HK-2 (cell line): ENCODE results near the gene P2RX2.

Experiments
- DNase-seq: peaks from one replicate; pipeline ENCODE4 v3.0.0-alpha.2; 2018; ENCODE audit not compliant: unreplicated experiment

Gene P2RX2

DNA sequence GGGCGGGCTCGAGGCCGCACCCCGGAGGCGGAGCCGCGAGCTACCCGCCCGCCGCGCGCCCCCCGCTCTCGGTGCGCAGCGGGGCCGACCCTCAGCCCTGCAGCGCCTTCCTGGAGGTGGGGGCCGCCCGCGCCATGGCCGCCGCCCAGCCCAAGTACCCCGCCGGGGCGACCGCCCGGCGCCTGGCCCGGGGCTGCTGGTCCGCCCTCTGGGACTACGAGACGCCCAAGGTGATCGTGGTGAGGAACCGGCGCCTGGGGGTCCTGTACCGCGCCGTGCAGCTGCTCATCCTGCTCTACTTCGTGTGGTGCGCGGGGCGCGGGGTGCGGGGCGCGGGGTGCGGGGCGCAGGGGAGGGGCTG is at the start of gene P2RX2:
TSS of gene P2RX2 (plus strand) at position 94 of the 361 bp plus-strand sequence. CDS start at position 135, 41 bp downstream.
- DNase-seq = no peak

DNA sequence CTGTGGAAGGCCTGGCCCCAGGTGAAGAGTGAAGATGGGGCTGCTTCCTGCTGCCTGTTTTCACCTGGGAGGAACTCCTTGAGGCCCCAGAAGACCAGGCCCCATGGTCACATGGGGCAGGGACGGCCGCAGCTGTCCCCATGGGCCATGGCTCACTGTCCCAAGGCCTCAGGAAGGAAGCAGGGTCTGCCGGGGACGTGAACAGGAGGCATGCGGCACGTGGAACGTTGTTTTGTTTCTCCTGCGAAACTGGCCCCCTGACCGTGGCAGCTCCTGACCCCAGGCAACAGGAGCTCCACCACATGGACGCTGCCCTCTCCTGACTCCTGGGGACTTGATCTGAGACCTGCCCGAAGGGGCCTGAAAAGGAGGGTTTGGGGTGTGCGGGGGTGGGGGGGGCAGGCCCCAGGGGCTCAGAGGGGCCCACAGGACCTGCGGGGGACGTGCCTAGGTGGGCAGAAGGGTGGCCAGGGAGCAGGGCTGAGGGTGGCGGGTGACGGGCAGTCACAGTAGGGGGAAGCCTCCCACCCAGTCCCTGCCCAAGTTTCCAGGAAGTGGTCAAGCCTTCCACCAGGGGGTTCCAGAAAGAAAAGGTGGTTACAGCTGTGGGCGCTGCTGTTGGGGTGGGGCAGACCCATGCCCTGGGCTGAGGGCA is 49.6 kb upstream of the P2RX2 start:
- no peak for DNase-seq

DNA sequence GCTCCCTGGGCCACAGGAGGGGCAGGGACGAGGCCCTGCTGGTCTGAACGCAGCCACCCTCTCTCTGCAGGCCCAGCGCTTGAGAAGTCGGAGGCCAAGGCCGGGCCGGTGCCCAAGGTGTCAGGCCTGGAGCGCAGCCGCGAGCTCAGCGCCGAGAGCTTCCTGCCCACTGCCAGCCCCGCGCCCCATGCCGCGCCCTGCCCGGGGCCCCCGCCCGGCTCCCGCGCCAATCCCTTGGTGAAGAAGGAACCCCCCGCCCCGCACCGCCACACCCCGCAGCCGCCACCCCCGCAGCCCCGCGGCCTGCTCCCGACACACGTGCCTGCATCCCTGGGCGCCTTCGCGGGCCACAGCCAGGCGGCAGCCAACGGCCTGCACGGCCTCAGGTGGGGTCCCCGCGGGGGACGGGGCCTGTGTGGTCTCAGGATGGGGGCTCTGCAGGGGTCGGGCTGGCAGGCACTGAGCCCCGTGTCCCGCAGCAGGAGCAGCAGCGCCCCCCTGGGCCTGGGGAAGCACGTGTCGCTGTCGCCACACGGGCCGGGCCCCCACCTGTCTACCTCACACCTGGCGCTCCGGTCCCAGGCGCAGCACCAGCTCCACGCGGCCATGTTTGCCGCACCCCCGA is 48.6 kb upstream of the P2RX2 start:
- DNase-seq = no peak

DNA sequence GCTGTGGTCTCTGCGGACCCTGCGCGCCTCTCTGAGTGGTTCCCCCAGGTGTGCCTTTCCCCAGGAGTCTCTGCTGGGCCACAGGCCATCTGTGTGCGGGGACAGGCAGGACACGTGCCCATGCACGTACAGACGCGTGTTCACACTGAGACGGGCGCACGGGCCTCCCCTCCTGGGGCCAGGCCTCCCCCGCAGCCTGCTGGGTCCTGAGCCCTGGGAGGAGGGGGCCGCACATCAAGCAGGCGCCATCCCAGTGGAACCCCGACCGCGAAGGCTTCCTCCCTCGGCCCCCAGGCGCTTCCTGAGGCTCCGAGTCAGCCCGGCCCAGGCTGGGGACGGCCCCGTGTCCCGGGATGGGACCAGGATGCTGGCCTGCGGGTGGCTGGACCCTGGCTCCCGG is 47.9 kb upstream of the P2RX2 start:
- DNase-seq = no peak

DNA sequence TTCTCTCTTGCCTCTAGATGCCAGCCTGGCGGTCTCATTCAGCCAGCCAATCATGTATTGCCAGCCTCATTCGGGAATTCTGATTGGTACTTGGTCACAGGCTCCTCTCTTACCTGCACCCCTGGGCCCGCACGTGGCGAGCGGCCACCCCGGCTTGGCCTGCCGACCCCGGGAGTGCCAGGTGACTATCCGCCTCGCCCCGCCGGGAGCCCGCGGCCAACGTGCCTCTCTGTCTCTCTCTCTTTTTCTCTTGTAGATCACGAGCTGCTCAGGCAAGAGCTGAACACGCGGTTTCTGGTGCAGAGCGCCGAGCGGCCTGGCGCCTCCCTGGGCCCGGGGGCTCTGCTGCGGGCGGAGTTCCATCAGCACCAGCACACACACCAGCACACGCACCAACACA is 47.5 kb upstream of the P2RX2 start:
- DNase-seq = no peak

DNA sequence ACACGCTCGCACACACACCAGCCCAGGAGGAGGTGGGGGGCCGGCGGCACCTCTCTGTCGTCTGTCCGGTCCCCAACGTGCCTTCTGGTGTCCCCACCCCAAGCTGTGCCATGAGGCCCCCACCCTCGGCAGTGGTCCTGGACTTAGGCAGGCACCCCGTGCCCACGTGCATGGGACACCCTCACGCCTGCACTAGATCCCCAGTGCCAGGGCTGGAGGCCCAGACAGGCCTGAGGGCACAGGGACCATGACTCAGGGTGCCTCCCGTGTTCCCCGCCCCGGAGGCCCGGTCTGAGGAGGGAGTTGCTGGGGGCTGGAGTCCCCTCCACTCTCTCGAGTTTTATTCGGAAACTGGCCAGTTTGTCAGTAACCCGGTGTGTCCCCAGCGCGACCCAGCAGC is 47.0 kb upstream of the P2RX2 start:
- DNase-seq = no peak

DNA sequence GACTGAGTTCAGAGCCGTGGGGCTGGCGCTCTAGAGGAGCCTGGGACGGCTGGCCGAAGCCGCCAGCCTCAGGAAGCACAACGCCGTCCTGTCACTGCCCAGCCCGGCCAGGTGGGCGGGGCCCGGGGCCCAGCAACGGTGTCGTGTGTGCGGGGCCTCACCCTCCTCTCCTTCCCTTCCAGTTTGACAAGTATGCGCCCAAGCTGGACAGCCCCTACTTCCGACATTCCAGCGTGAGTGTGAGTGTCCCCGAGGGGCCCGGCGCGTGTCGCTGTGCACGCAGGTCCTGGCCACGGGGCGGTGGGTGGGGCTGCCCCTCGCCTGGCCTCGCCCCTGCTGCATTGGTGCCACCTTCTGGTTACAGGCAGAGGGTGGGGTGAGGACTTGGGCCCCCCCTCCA is 46.5 kb upstream of the P2RX2 start:
- no peak for DNase-seq

DNA sequence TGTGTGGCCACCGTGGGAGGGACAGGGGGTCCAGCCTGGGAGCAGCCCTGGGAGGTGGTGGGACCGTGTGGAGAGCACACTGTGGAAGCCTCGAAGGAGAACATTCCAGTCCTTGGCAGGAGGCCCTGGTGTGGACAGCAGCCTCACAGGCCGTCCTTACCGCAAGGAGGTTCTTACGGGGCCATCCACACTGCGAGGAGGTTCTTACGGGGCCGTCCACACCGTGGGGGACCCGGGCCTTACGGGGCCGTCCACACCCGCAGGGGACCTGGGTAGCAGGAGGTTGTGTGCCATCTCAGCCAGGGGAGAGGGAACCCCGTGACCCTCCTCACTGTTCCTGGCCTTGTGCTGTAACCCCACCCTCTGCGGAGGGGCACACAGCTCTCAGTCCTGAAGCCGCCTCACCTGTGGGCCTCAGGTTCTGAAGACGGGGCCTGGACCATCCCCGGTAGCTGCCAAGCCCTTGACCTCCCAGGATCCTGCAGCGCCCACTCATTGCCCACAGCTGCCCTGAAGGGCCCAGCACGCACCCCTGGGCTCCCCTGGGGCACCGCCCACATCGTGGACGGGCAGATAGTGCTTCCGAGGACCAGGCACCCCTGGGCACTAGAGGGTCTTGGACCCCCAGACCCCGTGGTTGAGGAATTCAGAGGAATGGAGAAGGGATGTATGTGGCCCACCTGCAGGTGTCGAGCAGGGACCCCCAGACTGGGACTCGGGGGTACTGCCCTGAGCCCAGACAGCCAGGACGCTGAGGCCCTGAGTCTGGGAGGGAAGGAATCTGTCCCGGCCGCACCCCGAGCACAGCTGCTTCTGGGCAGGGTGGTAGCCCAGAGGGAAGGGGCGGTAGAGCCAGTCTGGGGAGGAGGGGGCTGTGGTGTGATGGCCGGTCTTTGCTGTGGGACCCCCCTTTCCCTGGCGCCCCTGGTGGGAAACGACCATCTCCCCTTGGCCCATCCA is 45.5 kb upstream of the P2RX2 start:
- DNase-seq = no peak

DNA sequence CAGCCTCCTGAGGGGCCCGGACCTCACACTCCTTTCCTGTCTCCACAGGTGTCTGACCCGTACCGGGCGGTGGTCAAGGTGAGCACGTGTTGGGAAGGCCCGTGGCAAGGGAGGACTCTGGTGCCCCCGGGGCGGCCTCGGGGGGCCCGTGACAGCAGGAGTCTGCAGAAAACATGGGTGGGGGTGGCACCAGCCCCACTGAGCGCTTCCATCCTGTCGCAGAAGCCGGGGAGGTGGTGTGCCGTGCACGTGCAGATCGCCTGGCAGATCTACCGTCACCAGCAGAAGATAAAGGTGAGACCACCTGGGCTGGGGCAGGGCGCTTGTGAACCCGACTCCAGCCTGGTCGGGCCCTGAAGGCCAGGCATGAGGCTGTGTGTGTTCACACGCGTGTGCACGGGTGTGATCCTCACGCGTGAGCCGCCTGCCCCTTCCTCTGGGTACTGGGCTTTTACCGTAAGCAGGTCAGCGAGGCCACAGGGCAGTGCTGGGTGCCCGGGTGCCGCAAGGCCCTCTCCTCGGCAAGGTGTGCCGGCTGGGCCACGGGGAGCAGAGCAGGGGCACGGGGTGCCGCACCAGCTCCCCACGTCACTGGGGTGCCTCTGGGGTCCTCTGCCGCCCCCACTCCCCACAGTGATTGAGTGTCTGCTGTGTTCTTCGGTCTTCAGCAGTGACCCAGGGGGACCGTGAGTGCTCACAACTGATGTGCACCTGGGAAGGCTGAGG is 44.1 kb upstream of the P2RX2 start:
- DNase-seq = no peak

DNA sequence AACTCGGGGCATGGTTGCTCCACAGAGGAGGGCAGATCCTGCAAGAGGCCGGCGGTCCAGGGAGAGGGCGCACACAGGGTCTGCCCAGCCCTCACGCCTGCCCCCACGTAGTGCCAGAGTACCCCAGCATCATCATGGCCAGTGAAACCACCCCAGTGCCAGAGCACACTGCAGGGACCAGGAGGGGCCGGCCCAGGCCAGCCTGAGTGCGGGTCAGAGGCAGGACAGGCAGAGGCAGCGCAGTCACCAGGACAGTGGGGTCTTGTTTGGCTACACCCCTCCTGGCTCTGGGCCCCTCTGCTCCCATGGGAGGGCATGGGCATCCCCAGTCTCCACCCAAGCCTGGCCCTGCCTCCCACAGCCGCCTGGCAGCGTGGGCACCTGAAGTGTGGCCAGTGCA is 42.9 kb upstream of the P2RX2 start:
- no peak for DNase-seq

DNA sequence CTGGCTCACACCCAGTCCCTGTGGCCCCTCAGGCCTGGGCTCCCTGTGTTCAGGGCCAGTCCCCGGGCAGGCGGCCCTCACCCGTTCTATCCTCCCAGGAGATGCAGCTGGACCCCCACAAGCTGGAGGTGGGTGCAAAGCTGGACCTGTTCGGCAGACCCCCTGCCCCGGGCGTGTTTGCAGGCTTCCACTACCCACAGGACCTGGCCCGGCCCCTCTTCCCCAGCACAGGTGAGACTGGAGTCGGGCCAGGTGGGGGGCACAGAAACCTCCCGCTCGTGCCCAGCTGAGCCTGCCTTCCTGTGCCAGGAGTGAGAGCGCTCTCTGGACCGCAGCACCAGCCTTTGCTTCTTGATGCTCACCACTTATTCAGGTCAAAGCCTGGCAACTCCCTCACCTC is 41.9 kb upstream of the P2RX2 start:
- no peak for DNase-seq

DNA sequence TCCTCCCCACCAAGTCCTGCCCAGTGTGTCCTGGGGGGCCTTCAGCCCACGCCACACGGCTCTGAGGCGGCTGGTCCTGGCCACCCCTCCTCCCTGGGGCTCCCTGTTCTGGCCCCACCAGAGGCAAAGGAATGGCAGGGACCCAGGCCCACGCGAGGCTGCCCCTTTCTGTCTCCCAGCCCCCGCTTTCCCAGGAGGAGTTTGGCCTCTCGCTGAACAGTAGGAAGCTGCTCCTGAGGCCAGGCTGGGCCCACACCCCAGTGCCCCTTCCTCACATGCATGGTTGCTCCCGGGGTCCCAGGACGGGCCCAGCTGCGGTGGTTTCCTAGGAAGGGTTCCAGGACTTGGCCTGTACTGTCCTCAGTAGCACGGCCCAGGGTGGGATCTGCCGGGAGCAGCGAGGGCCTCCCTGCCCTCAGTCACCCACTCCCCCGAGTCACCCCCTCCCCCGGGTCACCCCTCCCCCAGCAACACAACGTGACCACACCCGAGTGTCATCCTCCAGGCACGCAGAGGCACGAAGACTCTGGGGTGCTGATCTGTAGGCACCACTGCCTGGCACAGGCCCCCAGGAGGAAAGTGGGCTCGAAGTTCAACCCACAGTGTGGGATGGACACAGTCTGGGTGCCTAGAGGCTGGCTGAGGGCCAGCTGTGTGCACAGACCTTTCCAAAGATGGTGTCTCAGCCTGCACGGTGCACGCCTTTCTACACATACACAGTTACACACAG is 41.2 kb upstream of the P2RX2 start:
- DNase-seq = no peak

DNA sequence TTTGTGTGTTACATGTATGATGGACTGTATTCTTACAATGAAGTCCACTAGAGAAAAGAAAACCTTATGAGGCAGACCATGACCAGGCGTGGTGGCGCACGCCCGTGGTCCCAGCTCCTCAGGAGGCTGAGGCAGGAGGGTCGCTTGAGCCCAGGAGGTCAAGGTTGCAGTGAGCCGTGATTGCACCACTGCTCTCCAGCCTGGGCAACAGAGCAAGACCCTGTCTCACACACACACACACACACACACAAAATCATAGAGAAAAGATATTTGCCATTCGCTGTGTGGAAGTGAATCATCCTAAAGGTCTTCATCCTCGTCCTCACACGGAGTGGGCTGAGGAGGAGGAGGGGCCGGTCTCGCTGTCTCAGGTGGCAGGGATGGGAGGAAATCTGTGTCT is 40.5 kb upstream of the P2RX2 start:
- DNase-seq = no peak

DNA sequence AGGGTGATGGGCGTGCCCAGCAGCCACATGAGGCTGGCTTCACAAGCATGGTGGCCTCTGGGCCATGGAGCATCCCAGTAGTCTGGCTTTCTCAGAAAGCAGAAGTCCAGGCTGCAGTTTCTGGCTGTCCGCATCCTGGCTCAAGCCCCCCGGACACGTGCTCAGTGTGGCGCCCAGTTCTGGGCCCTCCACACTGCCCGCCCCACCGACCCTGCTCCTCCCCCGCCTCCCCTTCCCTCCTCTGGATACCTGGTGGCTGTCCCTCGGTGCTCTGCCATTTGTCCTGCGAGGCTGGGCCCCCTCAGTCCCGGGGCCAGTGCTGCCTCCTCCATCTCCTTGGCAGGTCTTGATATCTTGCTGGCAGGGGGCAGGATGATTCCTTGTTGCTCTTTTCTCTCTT is 39.8 kb upstream of the P2RX2 start:
- no peak for DNase-seq

DNA sequence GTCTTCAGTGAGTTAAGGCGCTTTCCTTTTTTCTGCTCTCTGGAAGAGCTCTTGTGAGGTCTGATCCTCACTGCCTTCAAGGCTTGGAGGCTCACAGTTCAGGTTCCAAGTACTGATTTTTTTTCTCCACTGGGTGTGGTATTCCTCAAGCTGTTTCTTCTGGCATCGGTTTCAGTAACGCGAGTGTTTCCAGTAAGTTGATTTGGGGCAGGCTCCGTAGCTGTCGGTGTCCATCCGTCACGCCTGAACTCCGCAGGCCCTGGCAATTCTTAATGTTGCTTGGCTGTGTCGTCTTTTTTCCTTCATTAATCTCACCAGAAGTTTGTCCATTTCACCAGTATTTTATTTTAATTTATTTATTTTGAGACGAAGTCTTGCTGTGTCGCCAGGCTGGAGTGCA is 38.8 kb upstream of the P2RX2 start:
- no peak for DNase-seq

DNA sequence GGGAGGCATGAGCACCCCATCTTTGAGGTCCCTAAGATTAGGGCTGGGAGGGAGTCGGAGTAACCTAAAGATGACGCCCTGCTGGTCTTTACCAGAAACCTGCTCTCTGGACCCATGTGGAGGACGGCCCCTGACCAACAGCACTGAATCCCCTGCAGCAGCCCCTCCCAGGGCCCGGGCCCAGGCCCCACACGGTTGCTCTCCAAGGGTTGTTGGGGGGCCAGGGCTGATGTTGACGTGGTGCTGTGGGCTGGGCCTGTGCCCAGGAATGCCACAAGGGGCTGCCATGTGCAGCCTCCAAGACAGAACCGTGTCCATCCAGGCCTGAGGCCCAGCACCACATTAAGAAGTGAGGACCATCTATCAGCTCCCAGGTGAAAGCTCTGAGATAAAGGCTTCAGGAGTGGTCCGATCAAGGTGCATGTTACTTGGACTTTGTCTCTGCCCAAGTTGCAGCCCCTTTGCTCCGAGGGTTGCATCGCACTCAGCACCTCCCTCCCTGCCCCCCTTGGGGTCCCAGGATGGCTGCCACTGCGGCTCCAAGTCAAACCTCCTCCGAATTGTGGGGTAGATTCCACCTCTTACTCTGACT is 37.8 kb upstream of the P2RX2 start:
- DNase-seq = no peak

DNA sequence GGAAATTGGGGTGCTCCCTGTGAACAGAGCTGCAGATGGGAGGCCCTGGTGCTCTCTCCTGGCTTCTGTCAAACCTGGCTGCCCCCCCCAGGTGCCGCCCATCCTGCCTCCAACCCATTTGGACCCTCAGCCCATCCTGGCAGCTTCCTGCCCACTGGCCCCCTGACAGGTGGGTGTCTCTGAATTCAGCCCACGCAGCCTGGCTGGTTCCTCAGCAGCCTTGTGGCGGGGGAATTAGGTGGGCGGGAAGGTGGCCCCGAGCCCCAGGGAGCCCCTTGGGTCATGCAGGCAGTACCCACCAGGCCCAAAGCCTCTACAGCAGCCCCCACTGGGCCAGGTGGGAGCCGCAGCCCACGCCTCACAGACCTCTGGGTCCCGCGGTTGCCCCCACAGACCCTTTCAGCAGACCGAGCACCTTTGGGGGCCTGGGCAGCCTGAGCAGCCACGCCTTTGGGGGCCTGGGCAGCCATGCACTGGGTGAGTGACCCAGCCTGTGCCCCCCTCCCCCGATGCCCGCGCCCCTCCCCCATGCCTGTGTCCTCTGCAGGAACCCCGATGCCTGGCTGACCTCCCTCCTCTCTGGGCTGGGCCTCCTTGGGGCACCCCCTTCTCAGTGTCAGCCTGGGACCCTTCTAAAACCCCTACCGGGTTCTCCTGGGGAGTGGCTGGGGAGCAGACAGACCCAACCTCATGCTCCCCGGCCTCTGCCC is 37.1 kb upstream of the P2RX2 start:
- DNase-seq = no peak

DNA sequence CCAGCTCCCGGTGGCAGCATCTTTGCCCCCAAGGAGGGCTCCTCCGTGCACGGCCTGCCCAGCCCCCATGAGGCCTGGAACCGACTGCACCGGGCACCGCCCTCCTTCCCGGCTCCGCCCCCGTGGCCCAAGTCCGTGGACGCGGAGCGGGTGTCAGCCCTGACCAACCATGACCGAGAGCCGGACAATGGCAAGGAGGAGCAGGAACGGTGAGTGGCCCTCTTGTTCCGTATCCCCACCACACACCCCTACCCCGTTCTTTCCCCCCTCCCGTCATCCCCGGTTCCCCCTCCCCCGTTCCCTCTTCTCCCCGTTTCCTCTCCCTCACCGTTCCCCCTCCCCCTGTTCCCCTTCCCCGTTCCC is 36.5 kb upstream of the P2RX2 start:
- no peak for DNase-seq

DNA sequence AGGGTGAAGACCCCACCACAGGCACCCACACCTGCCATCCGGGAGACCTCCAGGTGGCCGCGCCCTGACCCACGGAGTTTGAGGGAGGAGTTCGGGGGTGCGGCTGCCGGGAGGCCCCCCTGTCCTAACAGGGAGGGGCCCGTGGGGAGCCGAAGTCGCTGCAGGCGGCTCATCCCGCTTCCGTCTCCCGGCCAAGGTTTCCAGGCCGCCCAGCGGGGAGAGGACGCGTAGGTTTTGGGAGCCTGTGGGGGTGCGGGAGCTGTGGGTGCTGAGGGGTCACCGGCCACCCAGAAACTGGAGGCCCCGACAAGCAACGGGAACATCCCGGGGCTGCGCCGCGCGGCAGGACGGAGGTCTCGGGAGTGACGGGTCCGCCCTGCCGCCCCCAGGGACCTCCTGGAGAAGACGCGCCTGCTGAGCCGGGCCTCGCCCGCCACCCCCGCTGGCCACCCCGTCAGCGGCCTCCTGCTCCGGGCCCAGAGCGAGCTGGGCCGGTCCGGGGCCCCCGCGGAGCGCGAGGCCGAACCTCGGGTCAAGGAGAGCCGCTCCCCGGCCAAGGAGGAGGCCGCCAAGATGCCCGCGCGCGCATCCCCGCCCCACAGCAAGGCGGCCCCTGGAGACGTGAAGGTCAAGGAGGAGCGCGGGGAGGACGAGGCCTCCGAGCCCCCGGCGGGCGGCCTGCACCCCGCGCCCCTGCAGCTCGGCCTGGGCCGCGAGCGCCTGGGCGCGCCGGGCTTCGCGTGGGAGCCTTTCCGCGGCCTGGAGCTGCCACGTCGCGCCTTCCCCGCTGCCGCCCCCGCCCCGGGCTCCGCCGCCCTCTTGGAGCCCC is 35.8 kb upstream of the P2RX2 start:
- no peak for DNase-seq

DNA sequence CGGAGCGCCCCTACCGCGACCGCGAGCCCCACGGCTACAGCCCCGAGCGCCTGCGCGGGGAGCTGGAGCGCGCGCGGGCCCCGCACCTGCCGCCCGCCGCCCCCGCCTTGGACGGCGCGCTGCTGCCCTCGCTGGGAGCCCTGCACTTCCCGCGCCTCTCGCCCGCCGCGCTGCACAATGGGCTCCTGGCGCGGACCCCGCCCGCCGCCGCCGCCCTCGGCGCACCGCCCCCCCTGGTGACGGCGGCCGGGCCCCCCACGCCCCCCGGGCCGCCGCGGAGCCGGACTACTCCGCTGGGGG is 35.2 kb upstream of the P2RX2 start:
- DNase-seq = no peak
